Choroid plexus epithelial cell (primary cell): ENCODE results near the gene FAM83F.

ENCODE experiments used
- DNase-seq: peaks from one replicate; pipeline ENCODE4 v3.0.0-alpha.2; 2010; ENCODE audit warnings: low read depth
- H3K4me3 ChIP-seq: 2 replicates; pipeline ENCODE4 v1.5.1; 2011; ENCODE audit warnings: low read depth, mild to moderate bottlenecking, control low read depth, low read length, moderate library complexity
- CTCF ChIP-seq: conservative IDR thresholded peaks from 2 replicates; pipeline ENCODE4 v1.5.1; 2011; ENCODE audit warnings: low read depth, mild to moderate bottlenecking, control low read depth, inconsistent platforms, low read length, moderate library complexity

The FAM83F gene

GRCh38 chr22:40030026-40030757, 35.4 kb downstream of the FAM83F start:
- TF ChIP-seq CTCF, result no peak
- H3K4me3 ChIP-seq, result no peak overlapping the region
- DNase-seq, result no peak

- no peak overlapping the region for H3K4me3 ChIP-seq
- no peak for DNase-seq
- TF ChIP-seq CTCF, result no peak
Observed at GRCh38 chr22:40030758-40031095, 36.0 kb downstream of the FAM83F start.

- no peak for DNase-seq
- H3K4me3 ChIP-seq, result no peak overlapping the region
- no peak for TF ChIP-seq CTCF
Observed at GRCh38 chr22:40031766-40032470, 37.2 kb downstream of the FAM83F start.

DNA sequence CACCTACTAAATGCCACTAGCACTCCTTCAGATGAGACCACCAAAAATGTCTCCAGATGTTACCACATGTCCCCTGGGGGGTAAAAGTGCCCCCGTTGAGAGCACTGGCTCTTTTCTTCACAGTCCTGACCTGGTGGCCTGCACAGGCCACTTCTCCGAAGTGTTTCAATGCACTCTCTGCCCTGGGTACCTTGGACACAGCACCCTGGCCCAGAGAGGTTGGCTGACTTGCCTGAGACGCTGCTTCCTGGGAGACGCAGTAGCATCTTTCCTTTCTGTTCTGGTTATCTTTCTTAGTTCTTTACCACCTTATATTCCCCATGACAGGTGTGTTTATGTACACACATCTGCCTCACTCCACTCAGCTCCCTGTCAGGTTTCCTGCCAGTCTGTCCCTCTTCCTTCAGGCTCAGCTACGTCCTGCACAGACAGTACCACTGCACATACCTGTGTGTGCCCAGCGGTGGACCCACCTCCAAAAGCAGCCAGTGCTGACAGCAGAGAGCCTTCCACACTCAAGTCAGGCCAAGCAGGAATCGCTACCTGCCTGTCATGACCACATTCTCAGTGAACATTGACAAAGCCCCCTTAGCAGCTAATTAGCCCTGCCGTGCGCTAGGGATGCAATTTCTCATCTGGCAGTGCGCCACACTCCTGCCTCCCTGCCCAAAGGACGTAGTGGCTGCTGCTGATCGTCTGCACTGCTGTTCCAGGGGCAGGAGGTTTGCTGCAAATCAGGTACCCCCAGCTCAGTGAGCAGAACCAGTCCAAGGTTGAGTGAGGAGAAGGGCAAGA, 39.0 kb downstream of the FAM83F start:
- DNase-seq, result no peak
- no peak overlapping the region for H3K4me3 ChIP-seq
- TF ChIP-seq CTCF, result no peak

GRCh38 chr22:40035351-40035750, 40.6 kb downstream of the FAM83F start:
- no peak overlapping the region for H3K4me3 ChIP-seq
- TF ChIP-seq CTCF, result no peak
- no peak for DNase-seq

DNA sequence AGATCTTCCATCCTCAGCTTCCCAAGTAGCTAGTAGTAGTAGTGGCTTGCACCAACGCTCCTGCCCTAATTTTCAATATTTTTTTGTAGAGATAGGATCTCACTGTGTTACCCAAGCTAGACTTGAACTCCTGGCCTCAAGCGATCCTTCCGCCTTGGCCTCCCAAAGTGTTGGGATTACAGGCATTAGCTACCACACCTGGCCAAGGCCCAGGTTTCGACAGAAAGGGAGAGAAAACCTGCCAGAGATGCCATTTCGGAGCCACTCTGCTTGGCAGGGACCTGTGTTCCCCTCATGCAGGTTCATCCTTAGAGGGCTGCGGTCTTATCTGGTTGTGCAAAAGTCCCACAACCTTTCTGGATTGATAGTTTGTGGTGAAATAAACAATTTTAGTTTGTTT, 41.4 kb downstream of the FAM83F start:
- TF ChIP-seq CTCF, result no peak
- DNase-seq, result no peak
- H3K4me3 ChIP-seq, result no peak overlapping the region
